HL-60/S4 treated with phorbol 12-myristate 13-acetate at 8.2 ng/mL for 4 days and 3 days (cell line): ENCODE measurements around the gene USP40.

Experiments used
- in situ Hi-C: fragments of 300-500 bp; cut with MboI; formaldehyde crosslinking; loops from 2 replicates; pipeline ENCODE4 v1.15.0; 2022; ENCODE audit warnings: low sequenced_read_pairs

Gene USP40

GRCh38 chr2:233563663-233564430 is 2.7 kb downstream of the USP40 start:
- in situ Hi-C loops, result no loop called here

DNA sequence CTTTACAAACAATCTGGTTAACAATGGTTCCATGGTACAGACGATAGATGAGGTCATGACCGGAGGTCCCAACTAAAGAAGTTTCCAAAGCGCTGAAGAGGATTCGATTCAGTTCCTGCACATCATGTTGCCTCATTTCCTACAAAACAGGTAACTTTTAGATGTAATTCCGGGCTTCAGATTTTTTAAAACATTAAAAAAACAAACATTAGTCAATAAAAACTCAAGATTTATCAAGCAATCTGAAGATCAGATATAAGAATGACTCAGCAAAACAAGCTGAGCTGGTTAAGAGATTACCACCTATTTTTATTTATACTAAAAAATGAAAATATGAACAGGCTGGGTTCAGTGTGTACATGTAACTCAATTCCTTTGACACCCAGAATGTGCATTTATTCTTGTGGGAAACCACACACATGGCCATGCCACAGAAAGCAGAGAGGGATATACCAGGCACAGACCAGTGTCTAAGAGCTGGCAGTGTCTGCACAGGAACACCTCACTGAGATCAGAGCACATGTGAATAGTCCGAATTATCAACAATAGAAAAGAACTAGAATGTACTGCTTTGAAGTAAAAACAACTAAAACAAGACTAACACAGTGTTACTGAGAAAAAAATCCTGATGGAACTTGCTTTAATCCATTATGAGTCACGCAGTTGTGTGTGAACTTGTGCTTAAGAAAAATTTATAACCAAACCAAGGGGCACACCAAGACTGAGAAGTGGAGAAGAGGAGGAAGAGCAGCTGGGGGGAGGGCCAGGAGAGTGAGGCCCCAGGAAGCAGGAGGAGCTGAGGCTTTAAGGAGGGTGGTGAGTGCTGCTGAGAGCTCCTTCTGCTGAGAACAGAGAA is 9.5 kb downstream of the USP40 start:
- in situ Hi-C loops, result no loop called here

- in situ Hi-C loops, result no loop called here
Observed at GRCh38 chr2:233553366-233553765, 13.2 kb downstream of the USP40 start.

DNA sequence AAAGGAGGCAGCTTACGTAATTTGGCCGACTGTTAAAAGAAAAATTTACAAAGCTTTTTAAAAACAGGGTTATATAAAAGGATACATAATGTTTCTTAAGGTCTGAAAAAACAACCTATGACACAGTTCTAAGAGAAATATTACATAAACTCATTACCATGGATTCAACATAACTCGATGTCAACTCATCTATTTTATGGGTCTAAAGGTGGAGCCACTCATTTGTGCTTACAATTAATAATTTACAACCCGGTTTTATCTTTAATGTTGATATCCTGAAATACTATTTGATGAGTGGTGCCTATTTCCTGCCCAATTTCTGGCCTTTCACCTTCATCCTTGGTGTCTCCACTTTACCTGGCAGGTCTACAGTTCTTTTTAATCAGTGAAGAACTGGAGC is 15.1 kb downstream of the USP40 start:
- in situ Hi-C loops, result no loop called here

- in situ Hi-C loops, result no loop called here
Observed at GRCh38 chr2:233546774-233547173, 19.8 kb downstream of the USP40 start.

DNA sequence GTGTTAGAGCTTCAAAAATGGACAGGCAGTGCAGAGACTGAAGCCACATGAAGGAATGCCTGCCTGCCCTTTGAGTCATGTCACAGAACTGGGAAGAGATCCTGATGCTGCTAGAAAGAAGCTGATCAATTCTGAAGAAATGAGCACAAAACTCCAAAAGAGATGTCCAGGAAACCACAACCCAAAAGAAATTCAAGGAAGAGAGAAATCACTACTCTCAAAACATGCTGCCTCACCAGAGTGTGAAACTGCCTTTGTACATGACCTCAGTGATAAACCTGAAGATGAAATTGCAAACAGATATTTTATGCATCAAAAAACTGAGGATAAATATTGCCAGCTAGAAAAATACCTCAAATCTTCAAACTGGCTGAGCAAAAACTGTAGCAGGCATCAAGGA is 20.5 kb downstream of the USP40 start:
- in situ Hi-C loops, result no loop called here

DNA sequence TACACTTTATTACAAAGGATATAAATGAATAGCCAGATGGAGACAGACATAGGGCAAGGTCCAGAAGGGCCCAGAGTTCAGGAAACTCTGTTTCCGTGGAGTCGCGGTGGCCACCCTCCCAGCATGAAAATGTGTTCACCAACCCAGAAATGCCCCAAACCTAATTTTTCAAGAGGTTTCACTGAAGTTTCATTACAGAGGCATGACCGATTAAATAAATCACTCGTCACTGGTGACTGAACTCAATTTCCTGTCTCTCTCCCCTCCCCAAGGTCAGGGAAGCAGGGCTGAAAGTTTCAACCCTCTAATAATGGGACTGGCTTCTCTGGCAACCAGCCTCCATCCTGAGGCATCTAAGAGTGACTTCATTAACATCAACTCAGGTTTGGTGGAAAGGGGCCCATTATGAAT is 22.4 kb downstream of the USP40 start:
- in situ Hi-C loops, result no loop called here

GRCh38 chr2:233542507-233542906 is 24.1 kb downstream of the USP40 start:
- in situ Hi-C loops, result no loop called here

- in situ Hi-C loops, result no loop called here
Observed at GRCh38 chr2:233538741-233539140, 27.8 kb downstream of the USP40 start.

DNA sequence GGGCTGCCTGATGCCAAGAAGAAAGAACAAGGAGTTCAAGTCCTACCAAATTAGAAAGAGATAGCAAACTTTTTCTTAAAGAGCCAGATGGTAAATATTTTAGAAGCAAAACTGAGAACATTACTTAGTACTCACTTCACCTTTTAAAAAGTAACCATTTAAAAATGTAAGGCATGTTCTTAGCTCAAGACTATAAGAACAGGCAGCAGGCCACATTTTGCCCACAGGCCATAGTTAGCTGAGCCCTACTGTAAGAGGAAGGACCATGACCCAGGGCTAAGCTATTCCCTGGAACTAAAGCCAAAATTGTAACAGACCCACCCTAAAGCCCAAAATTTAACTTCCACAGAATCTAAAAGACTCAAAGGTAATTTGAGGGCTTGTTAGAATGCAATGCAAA is 31.3 kb downstream of the USP40 start:
- in situ Hi-C loops, result no loop called here

DNA sequence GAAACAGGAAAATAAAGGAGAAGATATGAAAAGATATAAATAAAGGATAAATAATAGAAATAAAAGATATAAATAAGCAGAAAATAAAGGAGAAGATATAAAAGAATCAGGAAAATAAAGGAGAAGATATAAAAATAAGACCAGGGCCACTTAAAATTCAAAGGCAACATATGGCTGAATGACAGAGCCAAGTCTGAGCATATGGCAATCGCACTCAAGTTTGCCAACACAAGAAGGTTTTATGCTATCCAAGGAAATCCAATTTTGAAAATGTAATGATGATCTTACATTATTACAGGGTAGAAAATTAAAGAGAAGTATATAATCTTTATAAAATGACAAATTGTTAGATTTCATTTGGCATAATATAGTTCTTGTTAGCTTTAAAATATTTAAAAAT is 33.6 kb downstream of the USP40 start:
- in situ Hi-C loops, result no loop called here

DNA sequence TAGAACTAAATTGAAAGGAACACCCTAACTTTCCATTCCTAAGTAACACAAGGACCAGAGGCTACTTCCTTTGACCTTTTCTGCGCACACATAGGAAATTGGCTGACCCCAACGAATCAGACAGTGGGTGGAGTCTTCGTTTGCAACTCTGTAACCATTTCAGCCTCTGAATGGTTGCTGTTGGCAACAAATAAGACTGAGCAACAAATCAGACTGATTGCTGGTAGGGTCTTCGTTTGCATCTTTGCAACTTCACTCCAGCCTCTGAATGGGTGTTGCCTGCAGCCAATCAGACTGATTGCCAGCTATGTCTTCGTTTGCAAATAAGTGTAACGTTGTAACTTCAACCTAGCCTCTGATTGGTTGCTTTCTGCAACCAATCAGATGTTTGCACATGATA is 34.6 kb downstream of the USP40 start:
- in situ Hi-C loops, result no loop called here

DNA sequence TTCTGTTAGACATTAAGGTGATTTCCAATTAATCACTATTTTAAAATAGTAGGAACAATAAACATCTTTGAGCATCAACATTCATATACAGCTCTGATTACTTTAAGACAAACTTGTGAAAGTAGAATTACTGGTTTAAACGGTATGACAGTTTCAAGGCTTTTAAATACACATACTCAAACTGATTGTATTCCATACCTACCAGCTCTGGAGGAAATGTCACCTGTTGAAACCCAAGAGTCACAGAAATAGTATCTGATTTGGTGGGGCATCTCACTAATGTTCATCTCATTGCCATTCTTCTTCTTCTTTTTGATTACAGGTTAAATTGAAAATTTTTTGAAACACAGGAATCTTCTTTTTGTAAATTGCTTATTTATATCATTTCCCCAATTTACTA is 36.2 kb downstream of the USP40 start:
- in situ Hi-C loops, result no loop called here

DNA sequence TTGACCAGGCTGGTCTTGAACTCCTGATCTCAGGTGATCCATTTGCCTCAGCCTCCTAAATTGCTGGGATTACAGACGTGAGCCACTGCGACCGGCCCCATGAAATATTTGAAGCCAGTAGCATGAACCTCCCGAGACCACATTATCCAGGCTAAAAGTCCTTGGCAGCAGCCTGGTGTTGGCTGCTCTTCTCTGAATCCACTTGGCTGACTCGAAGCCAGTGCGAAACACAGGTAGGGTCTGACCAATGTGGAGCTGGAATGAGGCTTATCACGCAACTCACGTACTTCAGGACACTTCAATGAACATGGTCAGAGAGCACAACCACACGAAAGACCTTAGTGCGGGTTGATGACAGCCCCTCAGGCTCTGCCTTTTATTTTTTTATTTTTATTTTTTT is 38.4 kb downstream of the USP40 start:
- in situ Hi-C loops, result no loop called here

DNA sequence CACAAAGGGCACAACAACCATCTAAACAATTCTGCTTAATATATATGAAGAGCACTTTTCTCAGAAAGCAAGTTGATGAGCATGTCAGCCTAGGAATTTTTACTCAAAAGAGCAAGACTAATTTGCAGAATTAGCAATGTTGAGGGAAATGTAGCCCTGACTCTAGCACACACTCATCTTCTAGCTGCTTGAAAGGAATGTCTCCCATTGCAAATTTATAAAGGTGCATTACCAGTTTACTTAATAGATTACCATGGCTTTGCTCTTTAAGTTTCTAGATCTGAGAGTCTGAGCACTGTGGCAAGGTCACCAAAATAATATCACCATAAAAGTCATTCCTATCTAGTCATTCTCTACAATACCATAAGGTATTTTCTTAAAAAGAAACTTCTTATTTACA is 40.8 kb downstream of the USP40 start:
- in situ Hi-C loops, result no loop called here

GRCh38 chr2:233519787-233520611 is 46.6 kb downstream of the USP40 start:
- in situ Hi-C loops, result no loop called here

- in situ Hi-C loops, result no loop called here
Observed at GRCh38 chr2:233513953-233514655, 52.5 kb downstream of the USP40 start.

DNA sequence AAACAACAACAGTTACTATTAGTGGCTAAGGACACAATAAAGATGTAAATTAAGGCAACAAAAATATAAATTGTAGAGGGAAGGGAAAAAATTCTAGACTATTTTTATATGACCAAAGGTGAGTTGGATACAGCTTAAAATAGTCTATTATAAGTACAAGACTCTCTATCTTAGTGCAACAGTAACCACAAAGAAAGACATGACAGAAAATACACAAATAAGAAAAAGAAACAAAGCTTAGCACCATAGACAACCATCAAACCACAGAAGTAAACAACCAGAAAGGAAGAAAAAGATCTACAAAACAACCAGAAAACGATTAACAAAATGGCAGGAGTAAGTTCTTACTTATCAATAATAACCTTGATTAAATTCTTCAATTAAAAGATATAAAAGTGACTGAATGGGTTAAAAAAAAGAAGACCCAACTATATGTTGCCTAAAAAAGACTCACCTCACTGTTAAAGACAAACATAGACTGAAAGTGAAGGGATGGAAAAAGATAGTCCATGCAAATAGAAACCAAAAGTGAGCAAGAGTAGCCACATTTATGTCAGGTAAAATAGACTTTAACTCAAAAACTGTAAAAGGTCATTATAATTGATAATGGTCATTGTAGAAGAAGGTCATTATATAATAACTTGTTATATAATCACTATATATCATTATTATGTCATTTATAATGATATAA is 62.5 kb downstream of the USP40 start:
- in situ Hi-C loops, result no loop called here

DNA sequence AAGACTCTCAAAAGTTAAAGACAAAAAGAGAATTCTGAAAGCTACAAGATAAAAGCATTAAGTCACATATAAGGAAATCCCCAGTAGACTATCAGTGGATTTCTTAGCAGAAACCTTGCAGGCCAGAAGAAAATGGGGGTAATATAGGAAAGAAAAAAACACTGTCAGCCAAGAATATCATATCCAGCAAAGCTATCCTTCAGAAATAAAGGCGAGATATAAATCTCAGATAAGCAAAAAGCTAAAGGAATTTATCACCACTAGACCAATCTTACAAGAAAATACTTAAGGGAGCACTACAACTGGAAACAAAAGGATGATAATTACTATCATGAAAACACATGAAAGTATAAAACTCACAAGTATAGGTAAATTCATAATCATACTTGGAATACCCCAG is 63.1 kb downstream of the USP40 start:
- in situ Hi-C loops, result no loop called here
